Measurements from ENCODE around the gene KIAA1755. TPM values are rescaled to one million over a fixed set of nuclear protein-coding genes. Genes with fewer than 3 reads are reported as not detected.
A peak's percentile ranks its signal among the peaks of the same experiment; 100 is the strongest.

Gene KIAA1755
- total RNA-seq, 1 donor from 2014 or later = 17.8 TPM

GRCh38 chr20:38278763-38279162 lies 18.2 kb upstream of the KIAA1755 start:
- no peaks in the 10 kb centered on the region for H3K36me3 Mint-ChIP-seq (ENCODE audit: low read depth)
- H3K9me3 Mint-ChIP-seq (ENCODE audit: low read depth) = peaks cover 5% of the 10 kb centered on the region
- peak overlapping the region; percentile 94 for H3K27ac Mint-ChIP-seq (ENCODE audit: unreplicated experiment)
- peak; percentile 4 for DNase-seq (ENCODE audit: low spot score)
- H3K4me3 Mint-ChIP-seq (ENCODE audit: unreplicated experiment) = no peak overlapping the region
- H3K4me1 Mint-ChIP-seq (ENCODE audit: low read depth) = peaks cover 60% of the 10 kb centered on the region
- no peaks in the 10 kb centered on the region for H3K27me3 Mint-ChIP-seq (ENCODE audit: low read depth)
- no peak for TF ChIP-seq CTCF (IDR thresholded peaks at IDR 0.05)

GRCh38 chr20:38278131-38278530 lies 17.6 kb upstream of the KIAA1755 start:
- H3K36me3 Mint-ChIP-seq (ENCODE audit: low read depth) = no peaks in the 10 kb centered on the region
- H3K9me3 Mint-ChIP-seq (ENCODE audit: low read depth) = peaks cover 5% of the 10 kb centered on the region
- H3K27me3 Mint-ChIP-seq (ENCODE audit: low read depth) = no peaks in the 10 kb centered on the region
- peaks cover 61% of the 10 kb centered on the region for H3K4me1 Mint-ChIP-seq (ENCODE audit: low read depth)
- DNase-seq (ENCODE audit: low spot score) = peak; percentile 55
- H3K4me3 Mint-ChIP-seq (ENCODE audit: unreplicated experiment) = no peak overlapping the region
- no peak for TF ChIP-seq CTCF (IDR thresholded peaks at IDR 0.05)
- peak overlapping the region; percentile 92 for H3K27ac Mint-ChIP-seq (ENCODE audit: unreplicated experiment)

- Mint-ChIP-seq H3K27me3 (ENCODE audit: low read depth) (no peaks in the 10 kb centered on the region), H3K36me3 (ENCODE audit: low read depth) (no peaks in the 10 kb centered on the region), H3K27ac (ENCODE audit: unreplicated experiment) (peak overlapping the region; percentile 92), H3K4me1 (ENCODE audit: low read depth) (peaks cover 65% of the 10 kb centered on the region), H3K9me3 (ENCODE audit: low read depth) (peaks cover 5% of the 10 kb centered on the region), H3K4me3 (ENCODE audit: unreplicated experiment) (no peak overlapping the region)
- DNase-seq (ENCODE audit: low spot score) = peak; percentile 11
- TF ChIP-seq CTCF (IDR thresholded peaks at IDR 0.05) = no peak
Measured at GRCh38 chr20:38277691-38278090, 17.2 kb upstream of the KIAA1755 start.

GRCh38 chr20:38277285-38277684 lies 16.8 kb upstream of the KIAA1755 start:
- Mint-ChIP-seq H3K27ac (ENCODE audit: unreplicated experiment) (peak overlapping the region; percentile 92), H3K4me1 (ENCODE audit: low read depth) (peaks cover 69% of the 10 kb centered on the region), H3K36me3 (ENCODE audit: low read depth) (no peaks in the 10 kb centered on the region), H3K9me3 (ENCODE audit: low read depth) (peaks cover 5% of the 10 kb centered on the region), H3K27me3 (ENCODE audit: low read depth) (no peaks in the 10 kb centered on the region), H3K4me3 (ENCODE audit: unreplicated experiment) (no peak overlapping the region)
- TF ChIP-seq CTCF (IDR thresholded peaks at IDR 0.05) = no peak
- DNase-seq (ENCODE audit: low spot score) = no peak

- TF ChIP-seq CTCF (IDR thresholded peaks at IDR 0.05) = no peak
- H3K9me3 Mint-ChIP-seq (ENCODE audit: low read depth) = peaks cover 9% of the 10 kb centered on the region
- no peaks in the 10 kb centered on the region for H3K27me3 Mint-ChIP-seq (ENCODE audit: low read depth)
- H3K4me1 Mint-ChIP-seq (ENCODE audit: low read depth) = peaks cover 82% of the 10 kb centered on the region
- no peaks in the 10 kb centered on the region for H3K36me3 Mint-ChIP-seq (ENCODE audit: low read depth)
- no peak for DNase-seq (ENCODE audit: low spot score)
- peak overlapping the region; percentile 90 for H3K27ac Mint-ChIP-seq (ENCODE audit: unreplicated experiment)
- no peak overlapping the region for H3K4me3 Mint-ChIP-seq (ENCODE audit: unreplicated experiment)
Measured at GRCh38 chr20:38275815-38276550, 15.4 kb upstream of the KIAA1755 start.

Data from chondrocyte (in vitro differentiated cells).